Neural progenitor cell (in vitro differentiated cells): ENCODE measurements around the gene MRPL50. TPM values are rescaled to one million over a fixed set of nuclear protein-coding genes. Genes with fewer than 3 reads are reported as not detected.

Source experiments
- DNase-seq: peaks from one replicate; pipeline ENCODE4 v3.0.0-alpha.2; 2016; ENCODE audit warnings: low spot score
- H2AFZ ChIP-seq: fragments of 200-600 bp; sonication (generic); replicated peaks from 2 replicates; pipeline ENCODE4 v1.6.1; 2016; ENCODE audit warnings: antibody characterized with exemption
- H3F3A ChIP-seq: fragments of 200-600 bp; sonication (generic); 2 replicates; pipeline ENCODE4 v1.6.1; 2016; ENCODE audit warnings: antibody characterized with exemption, low read depth
- H3K27ac ChIP-seq: fragments of 200-600 bp; sonication (generic); 2 replicates; pipeline ENCODE4 v1.5.1; 2016; ENCODE audit warnings: mild to moderate bottlenecking
- H3K27me3 ChIP-seq: fragments of 200-600 bp; sonication (generic); 2 replicates; pipeline ENCODE4 v1.6.1; 2016; ENCODE audit warnings: mild to moderate bottlenecking, moderate library complexity
- H3K36me3 ChIP-seq: fragments of 200-600 bp; sonication (generic); 2 replicates; pipeline ENCODE4 v1.5.1; 2016
- H3K4me1 ChIP-seq: fragments of 200-600 bp; sonication (generic); 2 replicates; pipeline ENCODE4 v1.6.1; 2016; ENCODE audit warnings: mixed run types
- H3K4me2 ChIP-seq: fragments of 200-600 bp; sonication (generic); 2 replicates; pipeline ENCODE4 v1.6.1; 2016
- H3K4me3 ChIP-seq: fragments of 200-600 bp; sonication (generic); 2 replicates; pipeline ENCODE4 v1.5.1; 2016
- H3K79me2 ChIP-seq: fragments of 200-600 bp; sonication (generic); 2 replicates; pipeline ENCODE4 v1.6.1; 2016; ENCODE audit warnings: low read depth
- H3K9ac ChIP-seq: fragments of 200-600 bp; sonication (generic); 2 replicates; pipeline ENCODE4 v1.6.1; 2016
- H3K9me3 ChIP-seq: fragments of 200-600 bp; sonication (generic); 2 replicates; pipeline ENCODE4 v1.5.1; 2016; ENCODE audit warnings: low read depth
- H4K20me1 ChIP-seq: fragments of 200-600 bp; sonication (generic); 2 replicates; pipeline ENCODE4 v1.6.1; 2016; ENCODE audit warnings: low read depth
- H3K27ac Mint-ChIP-seq: 3 replicates; pipeline ENCODE4 v1.8.0; 2021; ENCODE audit warnings: mixed read lengths
- H3K27me3 Mint-ChIP-seq: 2 replicates; pipeline ENCODE4 v1.8.0; 2022; ENCODE audit warnings: low read depth, mild to moderate bottlenecking, inconsistent platforms, moderate library complexity, mixed read lengths; ENCODE audit not compliant: insufficient read depth
- H3K36me3 Mint-ChIP-seq: 3 replicates; pipeline ENCODE4 v1.8.0; 2021; ENCODE audit warnings: mixed read lengths
- H3K4me1 Mint-ChIP-seq: 3 replicates; pipeline ENCODE4 v1.8.0; 2021; ENCODE audit warnings: mixed read lengths
- H3K4me3 Mint-ChIP-seq: 3 replicates; pipeline ENCODE4 v1.8.0; 2021; ENCODE audit warnings: mild to moderate bottlenecking, moderate library complexity, mixed read lengths
- H3K9me3 Mint-ChIP-seq: 3 replicates; pipeline ENCODE4 v1.8.0; 2020; ENCODE audit warnings: mixed read lengths
- EZH2 ChIP-seq: fragments of 200-600 bp; sonication (generic); IDR thresholded peaks from 2 replicates; pipeline ENCODE4 v1.6.1; 2017; ENCODE audit warnings: antibody characterized with exemption, mild to moderate bottlenecking, moderate library complexity
- EZH2phosphoT487 ChIP-seq: fragments of 200-600 bp; sonication (generic); IDR thresholded peaks from 2 replicates; pipeline ENCODE4 v1.6.1; 2017; ENCODE audit warnings: antibody characterized with exemption
- total RNA-seq: library from RNA; depleted of rRNA; stranded (reverse); fragments of >200 nt; gene quantifications from 2 replicates; pipeline ENCODE4 v1.2.3, GENCODE V29; 2015; ENCODE audit warnings: low replicate concordance
- TF ChIP-seq, protein P1 (sequence below): fragments of 200-600 bp; sonication (generic); IDR thresholded peaks from 2 replicates; pipeline ENCODE4 v1.5.1; 2017; ENCODE audit warnings: antibody characterized with exemption, mild to moderate bottlenecking

The MRPL50 gene
- total RNA-seq, 1 donor from 2014 or later, result 42.7 TPM

DNA sequence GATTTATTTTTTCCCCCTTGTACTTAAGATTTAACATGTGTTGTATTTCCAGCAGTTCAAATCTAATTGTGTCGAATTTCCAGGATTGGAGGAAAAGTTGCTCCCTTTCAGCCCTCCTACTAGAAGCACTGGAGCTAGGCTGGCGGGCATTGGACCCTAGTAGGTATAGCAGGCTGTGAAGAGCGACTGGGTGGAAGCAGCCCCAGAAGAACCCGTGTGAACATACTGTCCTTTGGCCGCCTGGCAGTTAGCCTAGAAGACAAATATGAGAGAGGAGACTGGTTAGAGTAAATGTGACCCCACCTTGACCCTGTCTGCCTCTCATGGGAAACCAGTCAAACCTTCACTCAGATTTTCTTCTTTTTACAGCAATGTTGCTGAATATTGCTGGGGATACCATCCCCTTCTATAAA lies 23.2 kb upstream of the MRPL50 start:
- peaks cover 6% of the 10 kb centered on the region for H3K36me3 Mint-ChIP-seq
- no peak overlapping the region for H3K27ac Mint-ChIP-seq
- no peaks in the 10 kb centered on the region for H3F3A ChIP-seq
- H3K4me2 ChIP-seq, result no peak overlapping the region
- H4K20me1 ChIP-seq, result no peaks in the 10 kb centered on the region
- no peak overlapping the region for H3K9ac ChIP-seq
- TF ChIP-seq EZH2 (no peak), EZH2phosphoT487 (no peak)
- TF ChIP-seq, protein P1, sequence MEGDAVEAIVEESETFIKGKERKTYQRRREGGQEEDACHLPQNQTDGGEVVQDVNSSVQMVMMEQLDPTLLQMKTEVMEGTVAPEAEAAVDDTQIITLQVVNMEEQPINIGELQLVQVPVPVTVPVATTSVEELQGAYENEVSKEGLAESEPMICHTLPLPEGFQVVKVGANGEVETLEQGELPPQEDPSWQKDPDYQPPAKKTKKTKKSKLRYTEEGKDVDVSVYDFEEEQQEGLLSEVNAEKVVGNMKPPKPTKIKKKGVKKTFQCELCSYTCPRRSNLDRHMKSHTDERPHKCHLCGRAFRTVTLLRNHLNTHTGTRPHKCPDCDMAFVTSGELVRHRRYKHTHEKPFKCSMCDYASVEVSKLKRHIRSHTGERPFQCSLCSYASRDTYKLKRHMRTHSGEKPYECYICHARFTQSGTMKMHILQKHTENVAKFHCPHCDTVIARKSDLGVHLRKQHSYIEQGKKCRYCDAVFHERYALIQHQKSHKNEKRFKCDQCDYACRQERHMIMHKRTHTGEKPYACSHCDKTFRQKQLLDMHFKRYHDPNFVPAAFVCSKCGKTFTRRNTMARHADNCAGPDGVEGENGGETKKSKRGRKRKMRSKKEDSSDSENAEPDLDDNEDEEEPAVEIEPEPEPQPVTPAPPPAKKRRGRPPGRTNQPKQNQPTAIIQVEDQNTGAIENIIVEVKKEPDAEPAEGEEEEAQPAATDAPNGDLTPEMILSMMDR, result no peak
- no peak overlapping the region for H3K27ac ChIP-seq
- peaks cover 4% of the 10 kb centered on the region for H3K9me3 Mint-ChIP-seq
- H3K9me3 ChIP-seq, result no peaks in the 10 kb centered on the region
- H3K27me3 ChIP-seq, result no peaks in the 10 kb centered on the region
- H3K36me3 ChIP-seq, result no peaks in the 10 kb centered on the region
- no peaks in the 10 kb centered on the region for H3K79me2 ChIP-seq
- no peaks in the 10 kb centered on the region for H3K4me1 Mint-ChIP-seq
- H2AFZ ChIP-seq, result no peak overlapping the region
- no peak overlapping the region for H3K4me3 Mint-ChIP-seq
- no peaks in the 10 kb centered on the region for H3K27me3 Mint-ChIP-seq
- H3K4me3 ChIP-seq, result no peak overlapping the region
- no peaks in the 10 kb centered on the region for H3K4me1 ChIP-seq
- no peak for DNase-seq

DNA sequence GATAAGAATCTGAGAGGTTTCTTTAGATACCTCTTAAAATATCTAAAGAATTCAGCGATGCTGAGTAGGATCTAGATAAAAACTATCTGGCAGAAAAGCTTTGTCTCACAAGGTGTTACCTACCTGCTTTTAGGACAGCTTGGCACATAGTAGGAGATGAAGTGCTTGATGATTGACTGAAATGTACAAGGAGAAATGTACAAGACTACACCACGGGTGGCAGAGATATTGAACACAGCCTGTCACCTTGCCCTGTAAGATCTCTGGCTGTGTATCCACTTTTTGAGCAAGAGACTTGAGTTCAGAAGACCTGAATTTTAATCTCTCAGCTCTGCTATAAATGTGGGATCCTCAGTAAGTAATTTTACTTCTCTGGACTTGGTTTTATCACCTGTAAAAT lies 21.4 kb upstream of the MRPL50 start:
- H3F3A ChIP-seq, result no peaks in the 10 kb centered on the region
- no peaks in the 10 kb centered on the region for H3K9me3 ChIP-seq
- H3K27me3 ChIP-seq, result no peaks in the 10 kb centered on the region
- TF ChIP-seq EZH2phosphoT487 (no peak), EZH2 (no peak)
- TF ChIP-seq, protein P1, result no peak
- Mint-ChIP-seq H3K36me3 (peaks cover 12% of the 10 kb centered on the region), H3K27me3 (no peaks in the 10 kb centered on the region), H3K27ac (no peak overlapping the region), H3K4me1 (no peaks in the 10 kb centered on the region), H3K9me3 (peaks cover 7% of the 10 kb centered on the region), H3K4me3 (no peak overlapping the region)
- H3K4me2 ChIP-seq, result no peak overlapping the region
- no peak overlapping the region for H3K27ac ChIP-seq
- H3K9ac ChIP-seq, result no peak overlapping the region
- no peak overlapping the region for H2AFZ ChIP-seq
- no peak overlapping the region for H3K4me3 ChIP-seq
- H3K36me3 ChIP-seq, result no peaks in the 10 kb centered on the region
- H3K4me1 ChIP-seq, result no peaks in the 10 kb centered on the region
- no peak for DNase-seq
- no peaks in the 10 kb centered on the region for H4K20me1 ChIP-seq
- no peaks in the 10 kb centered on the region for H3K79me2 ChIP-seq

DNA sequence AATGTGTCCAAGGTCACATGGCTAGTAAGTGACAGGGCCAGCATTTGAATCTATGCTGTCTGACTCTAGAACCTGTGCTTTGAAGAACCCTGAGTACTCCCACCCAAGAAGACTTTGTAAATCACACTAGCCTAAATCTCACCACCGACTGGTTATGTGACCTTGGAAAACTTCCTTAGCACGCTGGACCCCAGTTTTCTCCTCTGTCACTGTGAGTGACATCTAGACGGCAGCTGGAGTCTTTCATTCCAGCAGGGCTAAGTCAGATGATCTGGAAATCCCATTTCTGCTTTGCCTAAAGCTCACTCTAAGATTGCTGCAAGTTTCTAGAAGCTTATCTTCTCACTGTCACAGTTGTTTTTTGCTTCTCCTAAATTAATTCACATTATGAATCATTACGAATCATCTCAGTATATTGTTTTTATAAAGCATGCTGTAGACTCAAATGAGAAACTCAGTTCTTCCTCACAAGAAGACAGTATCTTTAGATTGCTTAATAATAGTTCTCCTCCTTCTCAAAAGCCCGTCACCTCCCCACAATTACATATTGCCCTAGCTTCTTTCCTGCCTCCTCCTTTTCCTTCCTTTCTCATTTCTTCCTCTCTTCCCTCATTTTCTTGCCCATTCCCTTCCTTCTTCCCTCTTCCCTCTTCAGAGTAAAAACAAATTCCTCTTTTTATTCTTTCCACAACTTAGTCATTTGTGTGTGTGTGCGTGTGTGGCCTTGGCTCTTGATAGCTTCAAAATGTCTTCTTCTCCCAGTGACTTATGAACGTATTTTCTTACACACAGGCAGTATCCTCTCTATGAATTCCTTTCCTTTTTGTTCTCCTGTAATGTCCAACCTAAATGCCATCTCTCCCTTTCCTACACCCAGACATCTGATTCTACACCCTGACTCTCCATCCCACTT lies 20.4 kb upstream of the MRPL50 start:
- no peaks in the 10 kb centered on the region for H4K20me1 ChIP-seq
- TF ChIP-seq, protein P1, result no peak
- no peak for TF ChIP-seq EZH2phosphoT487
- TF ChIP-seq EZH2, result no peak
- no peaks in the 10 kb centered on the region for H3K4me1 ChIP-seq
- H2AFZ ChIP-seq, result no peak overlapping the region
- no peaks in the 10 kb centered on the region for H3K9me3 ChIP-seq
- Mint-ChIP-seq H3K4me3 (no peak overlapping the region), H3K27ac (no peak overlapping the region), H3K36me3 (peaks cover 17% of the 10 kb centered on the region), H3K9me3 (peaks cover 14% of the 10 kb centered on the region), H3K27me3 (peaks cover 3% of the 10 kb centered on the region), H3K4me1 (no peaks in the 10 kb centered on the region)
- H3K4me2 ChIP-seq, result no peak overlapping the region
- H3K27me3 ChIP-seq, result no peaks in the 10 kb centered on the region
- H3K4me3 ChIP-seq, result no peak overlapping the region
- no peak for DNase-seq
- no peaks in the 10 kb centered on the region for H3F3A ChIP-seq
- H3K27ac ChIP-seq, result no peak overlapping the region
- no peak overlapping the region for H3K9ac ChIP-seq
- no peaks in the 10 kb centered on the region for H3K79me2 ChIP-seq
- no peaks in the 10 kb centered on the region for H3K36me3 ChIP-seq
